DOHH2 (cell line): ENCODE results near the gene ITPK1.

Experiments
- EZH2phosphoT487 ChIP-seq: fragments of 200-600 bp; sonication (generic); IDR thresholded peaks from 2 replicates; pipeline ENCODE4 v1.6.1; 2017; ENCODE audit warnings: borderline replicate concordance, mild to moderate bottlenecking, antibody characterized with exemption, low read length, moderate library complexity, mixed read lengths
- TF ChIP-seq, protein P1 (sequence below): fragments of 200-600 bp; sonication (generic); IDR thresholded peaks from one replicate; pipeline ENCODE4 v1.5.1; 2014; ENCODE audit warnings: antibody characterized with exemption, mild to moderate bottlenecking, low read depth, low read length; ENCODE audit not compliant: poor library complexity, severe bottlenecking

DNA sequence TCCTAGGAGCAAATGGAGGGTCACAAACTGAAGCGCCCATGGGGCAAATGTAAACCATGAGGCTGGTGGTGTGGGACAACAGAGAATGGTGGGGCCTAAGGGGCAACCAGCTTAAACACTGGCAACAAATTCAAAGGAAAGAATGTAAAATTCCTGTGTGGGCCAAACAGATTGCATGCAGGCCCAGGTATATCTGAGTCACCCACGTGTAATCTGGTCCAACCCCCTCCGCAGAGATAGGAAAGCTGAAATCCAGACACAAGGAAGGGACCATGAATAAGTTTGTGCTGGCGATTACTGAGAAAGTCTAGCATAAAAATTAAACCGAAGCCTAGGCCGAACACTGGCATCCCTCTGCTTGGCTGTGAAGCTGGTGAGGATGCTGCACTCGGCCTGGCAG lies 71.6 kb downstream of the ITPK1 start:
- TF ChIP-seq, protein P1, sequence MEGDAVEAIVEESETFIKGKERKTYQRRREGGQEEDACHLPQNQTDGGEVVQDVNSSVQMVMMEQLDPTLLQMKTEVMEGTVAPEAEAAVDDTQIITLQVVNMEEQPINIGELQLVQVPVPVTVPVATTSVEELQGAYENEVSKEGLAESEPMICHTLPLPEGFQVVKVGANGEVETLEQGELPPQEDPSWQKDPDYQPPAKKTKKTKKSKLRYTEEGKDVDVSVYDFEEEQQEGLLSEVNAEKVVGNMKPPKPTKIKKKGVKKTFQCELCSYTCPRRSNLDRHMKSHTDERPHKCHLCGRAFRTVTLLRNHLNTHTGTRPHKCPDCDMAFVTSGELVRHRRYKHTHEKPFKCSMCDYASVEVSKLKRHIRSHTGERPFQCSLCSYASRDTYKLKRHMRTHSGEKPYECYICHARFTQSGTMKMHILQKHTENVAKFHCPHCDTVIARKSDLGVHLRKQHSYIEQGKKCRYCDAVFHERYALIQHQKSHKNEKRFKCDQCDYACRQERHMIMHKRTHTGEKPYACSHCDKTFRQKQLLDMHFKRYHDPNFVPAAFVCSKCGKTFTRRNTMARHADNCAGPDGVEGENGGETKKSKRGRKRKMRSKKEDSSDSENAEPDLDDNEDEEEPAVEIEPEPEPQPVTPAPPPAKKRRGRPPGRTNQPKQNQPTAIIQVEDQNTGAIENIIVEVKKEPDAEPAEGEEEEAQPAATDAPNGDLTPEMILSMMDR: no peak
- TF ChIP-seq EZH2phosphoT487: no peak
